GM15510 (cell line): Measurements from ENCODE around the gene TEX2.

Source experiments
- POLR2A ChIP-seq: IDR thresholded peaks from 3 replicates; pipeline ENCODE4 v1.6.1; 2011; ENCODE audit warnings: borderline replicate concordance; ENCODE audit not compliant: insufficient read length; ENCODE audit errors: extremely low read depth

The TEX2 gene

GRCh38 chr17:64187093-64187895 is 75.8 kb downstream of the TEX2 start:
- TF ChIP-seq POLR2A: no peak

- no peak for TF ChIP-seq POLR2A
Observed at GRCh38 chr17:64186171-64187092, 76.6 kb downstream of the TEX2 start.

- TF ChIP-seq POLR2A: no peak
Observed at GRCh38 chr17:64185101-64185500, 78.0 kb downstream of the TEX2 start.

GRCh38 chr17:64183815-64184214 is 79.2 kb downstream of the TEX2 start:
- TF ChIP-seq POLR2A: no peak

DNA sequence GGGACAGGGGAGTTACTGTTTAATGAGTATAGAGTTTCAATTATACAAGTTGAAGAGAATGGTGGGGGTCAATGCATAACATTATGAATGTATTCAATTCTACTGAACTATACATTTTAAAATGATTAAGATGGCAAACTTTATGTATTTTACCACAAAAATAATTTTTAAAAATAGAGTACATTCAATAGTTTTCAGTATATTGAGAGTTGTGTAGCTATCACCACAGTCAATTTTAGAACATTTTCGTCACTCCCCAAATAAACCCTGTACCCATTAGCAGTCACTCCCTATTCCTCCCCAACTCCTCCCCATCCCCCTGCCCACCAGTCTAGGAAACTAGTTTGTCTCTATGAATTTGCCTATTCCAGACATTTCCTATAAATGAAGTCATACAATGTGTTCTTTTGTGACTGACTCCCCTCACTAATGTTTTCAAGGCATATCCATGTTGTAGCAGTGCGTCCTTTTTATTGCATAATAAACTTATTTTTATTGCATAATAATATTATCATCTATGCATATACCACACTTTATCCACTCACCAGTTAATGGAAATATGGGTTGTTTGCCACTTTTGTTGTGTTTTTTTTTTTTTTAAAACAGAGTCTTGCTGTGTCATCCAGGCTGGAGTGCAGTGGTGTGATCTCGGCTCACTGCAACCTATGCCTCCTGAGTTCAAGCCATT is 80.6 kb downstream of the TEX2 start:
- TF ChIP-seq POLR2A: no peak

- no peak for TF ChIP-seq POLR2A
Observed at GRCh38 chr17:64180089-64181073, 82.7 kb downstream of the TEX2 start.

- TF ChIP-seq POLR2A: no peak
Observed at GRCh38 chr17:64178011-64178825, 84.8 kb downstream of the TEX2 start.

- TF ChIP-seq POLR2A: no peak
Observed at GRCh38 chr17:64177311-64178010, 85.6 kb downstream of the TEX2 start.

DNA sequence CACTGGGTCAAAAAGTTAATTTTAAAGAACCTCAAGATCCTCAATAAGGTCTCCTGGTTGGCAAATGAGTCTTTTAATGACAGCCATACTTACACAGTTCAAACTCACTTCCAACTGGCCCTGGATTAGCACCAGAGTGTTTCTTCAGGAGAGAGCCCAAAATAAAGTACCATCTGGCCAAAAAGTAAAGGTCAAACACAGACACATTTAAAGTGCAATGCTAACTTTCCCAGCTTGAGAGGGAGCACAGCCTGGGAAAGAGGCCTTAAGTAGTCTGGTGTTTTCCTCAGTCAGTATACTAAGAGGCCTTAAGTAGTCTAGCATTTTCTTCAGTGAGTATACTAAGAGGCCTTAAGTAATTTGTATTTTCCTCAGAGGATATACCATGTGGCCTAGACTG is 86.5 kb downstream of the TEX2 start:
- no peak for TF ChIP-seq POLR2A

DNA sequence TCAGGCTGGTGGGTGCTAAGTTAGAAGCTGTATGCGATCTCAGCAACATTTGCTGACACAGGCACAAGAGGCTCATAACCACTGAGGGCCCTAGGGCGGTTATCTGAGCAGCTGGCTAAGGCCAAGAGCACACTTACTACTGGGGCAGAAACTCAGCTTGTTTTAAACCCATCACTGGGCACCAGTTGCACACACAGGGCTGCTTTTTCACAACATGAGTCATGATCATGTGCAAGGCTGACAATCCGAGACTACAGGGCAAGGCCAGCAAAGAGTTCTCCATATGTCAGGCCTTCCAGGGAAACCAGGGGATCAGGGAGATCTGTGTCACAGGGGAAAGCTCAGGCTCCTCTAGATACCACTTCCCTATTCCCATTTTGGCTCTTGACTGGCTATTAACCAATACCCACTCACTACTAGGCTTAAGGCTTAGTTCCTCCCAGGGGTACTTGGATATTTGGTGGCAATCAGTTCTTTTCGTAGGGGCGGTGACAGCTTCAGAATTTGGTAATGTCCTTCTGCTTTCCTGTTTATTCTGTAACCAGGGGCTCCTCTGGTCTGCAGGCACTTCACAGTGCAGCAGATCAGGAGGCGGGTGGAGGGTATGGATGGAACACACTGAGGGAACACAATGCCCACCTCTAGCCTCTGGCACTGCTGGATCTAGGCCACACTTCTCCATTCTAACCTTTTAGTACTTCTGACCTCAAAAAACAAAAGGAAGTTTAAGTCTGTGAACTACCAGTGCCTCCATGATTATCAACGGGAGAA is 88.2 kb downstream of the TEX2 start:
- no peak for TF ChIP-seq POLR2A

DNA sequence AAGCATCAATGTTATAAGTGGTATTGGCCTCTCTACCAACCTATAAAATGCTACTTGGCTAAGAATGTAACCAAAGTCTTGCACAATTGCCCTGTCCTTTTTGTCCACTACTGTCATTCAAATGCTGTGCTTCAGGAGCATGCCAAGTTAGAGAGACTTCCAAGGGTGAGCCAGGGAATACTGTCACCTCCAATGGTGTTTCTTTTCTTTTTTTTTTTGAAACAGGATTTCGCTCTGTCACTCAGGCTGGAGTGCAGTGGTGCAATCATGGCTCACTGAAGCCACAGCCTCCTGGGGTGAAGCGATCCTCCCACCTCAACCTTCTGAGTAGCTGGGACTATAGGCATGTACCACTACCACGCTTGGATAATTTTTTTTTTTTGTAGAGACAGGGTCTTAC is 89.4 kb downstream of the TEX2 start:
- no peak for TF ChIP-seq POLR2A

DNA sequence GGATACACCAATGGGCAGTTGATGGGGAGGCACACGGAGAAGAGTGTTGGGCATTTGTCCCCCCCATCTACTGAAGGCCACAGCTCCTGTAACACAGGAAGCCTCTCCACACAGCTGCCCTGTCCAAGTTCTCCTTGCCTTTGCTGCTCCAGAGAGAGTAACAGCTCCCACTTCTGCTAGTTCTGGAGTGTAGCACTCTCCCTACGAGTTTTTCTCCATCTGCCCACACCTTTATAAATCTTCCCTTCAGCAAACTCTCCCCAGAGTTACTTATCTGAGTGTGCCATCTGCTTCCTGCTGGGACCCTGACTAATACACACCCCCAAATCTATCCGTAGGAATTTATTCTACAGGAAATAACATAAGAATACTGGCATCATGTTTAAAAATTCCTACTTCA is 90.5 kb downstream of the TEX2 start:
- TF ChIP-seq POLR2A: no peak
